Measurements from ENCODE around the gene FUBP3. TPM values are rescaled to one million over a fixed set of nuclear protein-coding genes. Genes with fewer than 3 reads are reported as not detected.
A peak's percentile ranks its signal among the peaks of the same experiment; 100 is the strongest.

Gene FUBP3
- total RNA-seq (2014; rRNA removed; shearing (Covaris generic)) = 49.6 and 49.7 TPM in 2 replicates

GRCh38 chr9:130578865-130579737 is at the start of gene FUBP3:
TSS of gene FUBP3 (plus strand) at chr9:130579577. CDS start at chr9:130579681, 104 bp downstream.
- DNase-seq (ENCODE audit: low spot score) = peak; percentile 87
- in situ Hi-C loops (cut with HindIII; ENCODE audit: low sequenced_read_pairs) = no loop called here

GRCh38 chr9:130530938-130531337 is 48.4 kb upstream of the FUBP3 start:
- DNase-seq (ENCODE audit: low spot score) = no peak
- in situ Hi-C loops (cut with HindIII; ENCODE audit: low sequenced_read_pairs) = no loop called here

GRCh38 chr9:130531670-130532069 is 47.7 kb upstream of the FUBP3 start:
- DNase-seq (ENCODE audit: low spot score) = no peak
- in situ Hi-C loops (cut with HindIII; ENCODE audit: low sequenced_read_pairs) = no loop called here

- no peak for DNase-seq (ENCODE audit: low spot score)
- in situ Hi-C loops (cut with HindIII; ENCODE audit: low sequenced_read_pairs) = no loop called here
These were observed 46.8 kb upstream of the FUBP3 start for GRCh38 chr9:130532426-130533080.

- peak; percentile 46 for DNase-seq (ENCODE audit: low spot score)
- in situ Hi-C loops (cut with HindIII; ENCODE audit: low sequenced_read_pairs) = no loop called here
These were observed 43.4 kb upstream of the FUBP3 start for GRCh38 chr9:130535818-130536521.

- in situ Hi-C loops (cut with HindIII; ENCODE audit: low sequenced_read_pairs) = no loop called here
- DNase-seq (ENCODE audit: low spot score) = no peak
These were observed 42.7 kb upstream of the FUBP3 start for GRCh38 chr9:130536701-130537107.

GRCh38 chr9:130537346-130538050 is 41.9 kb upstream of the FUBP3 start:
- in situ Hi-C loops (cut with HindIII; ENCODE audit: low sequenced_read_pairs) = no loop called here
- DNase-seq (ENCODE audit: low spot score) = no peak

GRCh38 chr9:130539420-130540223 is 39.8 kb upstream of the FUBP3 start:
- no peak for DNase-seq (ENCODE audit: low spot score)
- in situ Hi-C loops (cut with HindIII; ENCODE audit: low sequenced_read_pairs) = no loop called here

GRCh38 chr9:130541533-130541932 is 37.8 kb upstream of the FUBP3 start:
- DNase-seq (ENCODE audit: low spot score) = no peak
- in situ Hi-C loops (cut with HindIII; ENCODE audit: low sequenced_read_pairs) = no loop called here

- no peak for DNase-seq (ENCODE audit: low spot score)
- in situ Hi-C loops (cut with HindIII; ENCODE audit: low sequenced_read_pairs) = no loop called here
These were observed 37.3 kb upstream of the FUBP3 start for GRCh38 chr9:130542038-130542437.

- in situ Hi-C loops (cut with HindIII; ENCODE audit: low sequenced_read_pairs) = no loop called here
- DNase-seq (ENCODE audit: low spot score) = no peak
These were observed 36.7 kb upstream of the FUBP3 start for GRCh38 chr9:130542457-130543228.

GRCh38 chr9:130543368-130543767 is 36.0 kb upstream of the FUBP3 start:
- in situ Hi-C loops (cut with HindIII; ENCODE audit: low sequenced_read_pairs) = no loop called here
- DNase-seq (ENCODE audit: low spot score) = no peak

- no peak for DNase-seq (ENCODE audit: low spot score)
- in situ Hi-C loops (cut with HindIII; ENCODE audit: low sequenced_read_pairs) = no loop called here
These were observed 35.5 kb upstream of the FUBP3 start for GRCh38 chr9:130543859-130544258.

GRCh38 chr9:130544364-130544763 is 35.0 kb upstream of the FUBP3 start:
- in situ Hi-C loops (cut with HindIII; ENCODE audit: low sequenced_read_pairs) = no loop called here
- no peak for DNase-seq (ENCODE audit: low spot score)

GRCh38 chr9:130548103-130548502 is 31.3 kb upstream of the FUBP3 start:
- in situ Hi-C loops (cut with HindIII; ENCODE audit: low sequenced_read_pairs) = no loop called here
- DNase-seq (ENCODE audit: low spot score) = no peak

GRCh38 chr9:130549093-130549735 is 30.2 kb upstream of the FUBP3 start:
- in situ Hi-C loops (cut with HindIII; ENCODE audit: low sequenced_read_pairs) = no loop called here
- DNase-seq (ENCODE audit: low spot score) = peak; percentile 29

GRCh38 chr9:130554606-130555005 is 24.8 kb upstream of the FUBP3 start:
- DNase-seq (ENCODE audit: low spot score) = no peak
- in situ Hi-C loops (cut with HindIII; ENCODE audit: low sequenced_read_pairs) = no loop called here
